Measurements from ENCODE around the gene RS1. TPM values are rescaled to one million over a fixed set of nuclear protein-coding genes. Genes with fewer than 3 reads are reported as not detected.

The RS1 gene
- total and polyA plus RNA-seq, 2 of the 4 experiments (the other 2 are of a cell fraction): not detected

GRCh38 chrX:18661273-18661672 lies 10.6 kb downstream of the RS1 start:
- Histone ChIP-seq H3K9me1 (ENCODE audit: insufficient read depth, low read length) (no peaks in the 10 kb centered on the region), H3K27me3 (ENCODE audit: control insufficient read depth, insufficient read depth, low read length) (no peaks in the 10 kb centered on the region), H3K14ac (replicated peaks; ENCODE audit: low read depth, low read length) (no peak overlapping the region), H3K4ac (ENCODE audit: low read depth, low read length) (no peak overlapping the region), H4K91ac (ENCODE audit: insufficient read depth, low read depth, low read length) (no peak overlapping the region), H3K4me3 (ENCODE audit: insufficient read depth, low read depth, low read length) (no peak overlapping the region), H3K18ac (ENCODE audit: low read depth, low read length) (no peak overlapping the region), H4K5ac (ENCODE audit: low read depth, low read length) (no peak overlapping the region), H2AK9ac (replicated peaks; ENCODE audit: low read depth, low read length, poor library complexity) (no peak overlapping the region), H2AFZ (replicated peaks; ENCODE audit: low read length, poor library complexity) (no peak overlapping the region), H4K8ac (ENCODE audit: low read depth in 2 of 2, low read length in 2 of 2) (no peak overlapping the region), H3K27ac (ENCODE audit: insufficient read depth, low read length) (no peak overlapping the region), H3K23ac (ENCODE audit: low read depth, low read length) (no peak overlapping the region), H2BK15ac (ENCODE audit: low read depth, low read length) (no peak overlapping the region), H3K4me2 (ENCODE audit: low read depth, low read length) (no peak overlapping the region), H2BK120ac (ENCODE audit: low read depth, low read length) (no peak overlapping the region), H3K79me1 (ENCODE audit: low read depth in 1 of 2, low read length in 2 of 2) (no peaks in the 10 kb centered on the region), H2BK5ac (ENCODE audit: low read depth, low read length, poor library complexity, severe bottlenecking) (no peak overlapping the region), H2BK20ac (ENCODE audit: low read depth, low read length) (no peak overlapping the region), H3K36me3 (ENCODE audit: control insufficient read depth, insufficient read depth, low read length) (no peaks in the 10 kb centered on the region), H4K20me1 (ENCODE audit: insufficient read depth, low read length) (no peaks in the 10 kb centered on the region), H3K56ac (ENCODE audit: extremely low read depth, insufficient read depth, low read length) (no peak overlapping the region), H3K4me1 (ENCODE audit: control insufficient read depth, insufficient read depth, low read length) (no peaks in the 10 kb centered on the region), H3K9ac (ENCODE audit: low read depth, low read length) (no peak overlapping the region), H3K9me3 (ENCODE audit: control insufficient read depth, insufficient read depth, low read length) (no peaks in the 10 kb centered on the region), H2AK5ac (ENCODE audit: low read depth, low read length) (no peak overlapping the region)
- POLR2A ChIA-PET (ENCODE audit: unreplicated experiment): no interaction called here
- dilution Hi-C loops (cut with HindIII; ENCODE audit: low sequenced_read_pairs, unreplicated experiment): no loop called here
- no TSS peak for BruUV-seq (replicated peaks)
- 68% methylated on average over 4 of the region's 12 CpGs; no CpG with 5 or more reads in 1 of the 2 experiments for WGBS, 2 experiments (ENCODE audit: extremely low coverage in 2 of 2, insufficient read length in 1 of 2)
- intact Hi-C loops (cut with micrococcal nuclease): no loop called here
- ATAC-seq (ENCODE audit: low read depth): no peak
- no peak for DNase-seq
- TF ChIP-seq RCOR1 (IDR thresholded peaks at IDR 0.05; ENCODE audit: insufficient replicate concordance, low read length) (no peak), MAFK (IDR thresholded peaks at IDR 0.05; ENCODE audit: low read depth, low read length) (no peak), NFE2L2 (IDR thresholded peaks at IDR 0.05; ENCODE audit: low read depth, low read length) (no peak), RFX5 (IDR thresholded peaks at IDR 0.05; ENCODE audit: low read depth, low read length) (no peak), MAZ (IDR thresholded peaks at IDR 0.05; ENCODE audit: borderline replicate concordance, low read depth, low read length) (no peak), FOS (IDR thresholded peaks at IDR 0.05; ENCODE audit: low read depth, low read length) (no peak), RAD21 (IDR thresholded peaks at IDR 0.05; ENCODE audit: low read length) (no peak)
- TF ChIP-seq, protein P1, sequence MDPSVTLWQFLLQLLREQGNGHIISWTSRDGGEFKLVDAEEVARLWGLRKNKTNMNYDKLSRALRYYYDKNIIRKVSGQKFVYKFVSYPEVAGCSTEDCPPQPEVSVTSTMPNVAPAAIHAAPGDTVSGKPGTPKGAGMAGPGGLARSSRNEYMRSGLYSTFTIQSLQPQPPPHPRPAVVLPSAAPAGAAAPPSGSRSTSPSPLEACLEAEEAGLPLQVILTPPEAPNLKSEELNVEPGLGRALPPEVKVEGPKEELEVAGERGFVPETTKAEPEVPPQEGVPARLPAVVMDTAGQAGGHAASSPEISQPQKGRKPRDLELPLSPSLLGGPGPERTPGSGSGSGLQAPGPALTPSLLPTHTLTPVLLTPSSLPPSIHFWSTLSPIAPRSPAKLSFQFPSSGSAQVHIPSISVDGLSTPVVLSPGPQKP (IDR thresholded peaks at IDR 0.05; ENCODE audit: borderline replicate concordance, low read depth, low read length): no peak
- TF ChIP-seq, protein P2, sequence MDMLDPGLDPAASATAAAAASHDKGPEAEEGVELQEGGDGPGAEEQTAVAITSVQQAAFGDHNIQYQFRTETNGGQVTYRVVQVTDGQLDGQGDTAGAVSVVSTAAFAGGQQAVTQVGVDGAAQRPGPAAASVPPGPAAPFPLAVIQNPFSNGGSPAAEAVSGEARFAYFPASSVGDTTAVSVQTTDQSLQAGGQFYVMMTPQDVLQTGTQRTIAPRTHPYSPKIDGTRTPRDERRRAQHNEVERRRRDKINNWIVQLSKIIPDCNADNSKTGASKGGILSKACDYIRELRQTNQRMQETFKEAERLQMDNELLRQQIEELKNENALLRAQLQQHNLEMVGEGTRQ (IDR thresholded peaks at IDR 0.05; ENCODE audit: low read depth, low read length): no peak
- CTCF ChIA-PET: no interaction called here
- in situ Hi-C loops (cut with MboI; ENCODE audit: low sequenced_read_pairs): no loop called here

Measured in IMR-90 (cell line).